Ureter (tissue), 1 donor: Measurements from ENCODE around the gene SLC38A3. TPM values are rescaled to one million over a fixed set of nuclear protein-coding genes. Genes with fewer than 3 reads are reported as not detected.
A peak's percentile ranks its signal among the peaks of the same experiment; 100 is the strongest.

Experiments
- DNase-seq: peaks from one replicate; pipeline ENCODE4 v3.0.0-alpha.2; 2020; ENCODE audit warnings: low spot score
- total RNA-seq: library from RNA; stranded (reverse); gene quantifications from one replicate; pipeline ENCODE4 v1.2.4, GENCODE V29; 2023
- donor health status: DM: yes; HTN: yes; CAD: no.

SLC38A3 gene
- 0.34 TPM for total RNA-seq

GRCh38 chr3:50204804-50205412 is at the start of gene SLC38A3:
TSS of gene SLC38A3 (plus strand) at chr3:50205271. CDS start at chr3:50214200, 8,929 bp downstream.
- no peak for DNase-seq

GRCh38 chr3:50155491-50155878 is 49.6 kb upstream of the SLC38A3 start:
- no peak for DNase-seq

- peak; percentile 51 for DNase-seq
These were observed 49.2 kb upstream of the SLC38A3 start for GRCh38 chr3:50155891-50156290.

GRCh38 chr3:50156549-50157493 is 48.2 kb upstream of the SLC38A3 start:
- DNase-seq = peak; percentile 73

- peak; percentile 86 for DNase-seq
These were observed 47.1 kb upstream of the SLC38A3 start for GRCh38 chr3:50157827-50158529.

GRCh38 chr3:50158530-50159146 is 46.4 kb upstream of the SLC38A3 start:
- no peak for DNase-seq

GRCh38 chr3:50160561-50160983 is 44.5 kb upstream of the SLC38A3 start:
- DNase-seq = no peak

- DNase-seq = no peak
These were observed 43.8 kb upstream of the SLC38A3 start for GRCh38 chr3:50161320-50161719.

- no peak for DNase-seq
These were observed 42.8 kb upstream of the SLC38A3 start for GRCh38 chr3:50162034-50162883.

GRCh38 chr3:50163572-50164455 is 41.3 kb upstream of the SLC38A3 start:
- peak; percentile 90 for DNase-seq

GRCh38 chr3:50164481-50164880 is 40.6 kb upstream of the SLC38A3 start:
- DNase-seq = no peak

GRCh38 chr3:50164984-50165909 is 39.8 kb upstream of the SLC38A3 start:
- DNase-seq = no peak

- DNase-seq = no peak
These were observed 39.0 kb upstream of the SLC38A3 start for GRCh38 chr3:50165910-50166538.

- no peak for DNase-seq
These were observed 38.5 kb upstream of the SLC38A3 start for GRCh38 chr3:50166620-50167019.

- DNase-seq = no peak
These were observed 37.8 kb upstream of the SLC38A3 start for GRCh38 chr3:50167069-50167840.

GRCh38 chr3:50167841-50168209 is 37.2 kb upstream of the SLC38A3 start:
- DNase-seq = no peak

GRCh38 chr3:50168388-50168787 is 36.7 kb upstream of the SLC38A3 start:
- no peak for DNase-seq

GRCh38 chr3:50168791-50169190 is 36.3 kb upstream of the SLC38A3 start:
- no peak for DNase-seq
